CD4-positive, alpha-beta T cell treated with Interleukin-1 beta for 1 hour (primary cell): Measurements from ENCODE around the gene PRPSAP1.
"Not testable (repeated sequence)": the region's sequence is repeated elsewhere in the genome, so short reads cannot be mapped to it uniquely, and the experiment has no call there.

Source experiments
- DNase-seq, 2 donors: peaks; one replicate each; pipeline ENCODE4 v3.0.0-alpha.2; 2020 to 2022

The PRPSAP1 gene

GRCh38 chr17:76382803-76383545, 29.3 kb upstream of the PRPSAP1 start:
- peak; percentile 40 to 56 for DNase-seq

GRCh38 chr17:76382351-76382802, 28.7 kb upstream of the PRPSAP1 start:
- no peak for DNase-seq

GRCh38 chr17:76381633-76382350, 28.1 kb upstream of the PRPSAP1 start:
- DNase-seq = peak in 1 of 2 donors; percentile 37

GRCh38 chr17:76379646-76380376, 26.1 kb upstream of the PRPSAP1 start:
- no peak for DNase-seq

DNA sequence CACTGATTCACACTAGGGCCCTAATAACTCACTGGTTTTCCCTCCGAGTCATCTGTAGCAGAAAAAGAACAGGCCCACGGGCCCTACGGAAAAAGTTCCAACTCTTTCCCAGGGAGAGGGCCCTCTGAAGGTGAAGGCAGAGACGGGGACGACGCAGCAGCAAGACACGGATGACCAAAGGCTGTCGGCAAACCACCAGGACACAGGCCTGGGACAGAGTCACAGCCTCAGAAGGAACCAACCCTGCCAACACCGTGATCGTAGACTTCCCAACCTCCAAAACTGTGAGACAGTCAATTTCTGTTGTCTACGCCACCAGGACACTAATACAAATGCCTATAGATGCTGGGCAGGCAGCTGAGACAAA, 25.5 kb upstream of the PRPSAP1 start:
- DNase-seq = no peak

DNA sequence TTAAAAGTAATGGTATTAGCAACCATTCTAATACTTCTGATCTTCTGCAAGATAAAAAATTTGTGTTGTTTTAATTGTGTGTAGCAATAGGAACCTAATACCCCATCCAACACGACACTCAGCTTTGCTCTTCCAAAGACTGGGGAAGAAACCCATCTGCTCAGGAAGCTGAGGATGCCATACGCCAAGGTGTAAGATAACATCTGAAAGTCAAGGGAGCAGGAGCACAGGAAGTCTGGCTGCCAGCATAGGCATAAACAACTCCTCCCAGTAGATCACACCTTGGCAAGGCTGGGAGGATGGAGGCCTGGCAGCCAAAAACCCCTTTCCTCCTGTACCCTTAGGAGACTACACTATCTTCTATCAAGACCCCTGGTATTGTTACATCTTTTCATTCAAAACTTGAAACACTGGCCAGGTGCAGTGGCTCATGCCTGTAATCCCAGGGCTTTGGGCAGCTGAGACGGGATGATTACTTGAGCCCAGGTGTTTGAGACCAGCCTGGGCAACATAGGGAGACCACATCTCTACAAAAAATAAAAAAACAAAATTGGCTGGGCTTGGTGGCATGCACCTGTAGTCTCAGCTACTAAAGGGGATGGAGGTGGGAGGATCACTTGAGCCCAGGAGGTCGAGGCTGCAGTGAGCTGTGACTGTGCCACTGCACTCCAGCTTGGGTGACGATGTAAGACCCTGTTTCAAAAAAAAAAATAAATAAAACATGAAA, 25.0 kb upstream of the PRPSAP1 start:
- DNase-seq = no peak

GRCh38 chr17:76376318-76377133, 22.8 kb upstream of the PRPSAP1 start:
- no peak for DNase-seq

DNA sequence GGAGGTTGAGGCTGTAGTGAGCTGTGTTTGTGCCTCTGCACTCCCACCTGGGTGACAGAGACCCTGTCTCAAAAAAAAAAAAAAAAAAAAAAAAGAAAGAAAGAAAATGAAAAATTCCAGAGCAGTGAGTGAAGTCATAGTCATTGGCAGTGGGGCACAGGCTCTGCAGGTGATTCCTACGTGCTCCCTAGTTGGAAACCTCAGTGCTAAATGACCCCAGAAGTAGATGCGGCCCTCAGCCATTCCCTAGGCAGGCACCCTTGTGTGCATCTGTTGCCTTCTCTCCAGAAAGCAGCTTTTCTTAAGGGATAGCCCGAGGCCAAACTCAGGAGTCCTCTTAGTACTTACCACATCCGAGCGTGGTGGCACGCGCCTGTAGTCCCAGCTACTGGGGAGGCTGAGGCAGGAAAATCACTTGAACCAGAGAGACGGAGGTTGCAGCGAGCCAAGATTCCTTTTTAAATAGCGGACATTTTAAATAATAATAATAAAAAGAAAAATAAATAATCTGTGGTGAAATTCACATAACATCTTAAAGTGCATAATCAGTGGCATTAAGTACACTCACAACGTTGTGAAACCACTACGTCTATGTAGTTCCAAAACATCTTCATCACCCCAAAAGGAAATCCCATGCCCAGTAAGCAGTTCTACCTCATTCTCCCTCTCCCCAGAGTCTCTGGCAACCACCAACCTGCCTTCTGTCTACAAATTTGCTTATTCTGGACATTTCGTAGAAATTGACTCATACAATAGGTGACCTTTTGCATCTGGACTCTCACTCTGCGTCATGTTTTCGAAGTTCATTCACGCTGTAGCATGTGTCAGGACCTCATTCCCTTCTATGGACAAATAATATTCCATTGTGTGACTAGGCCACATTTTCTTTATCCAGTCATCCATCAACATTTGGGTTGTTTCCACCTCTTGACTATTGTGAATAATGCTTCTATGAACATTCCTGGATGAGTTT, 18.2 kb upstream of the PRPSAP1 start:
- no peak for DNase-seq

- DNase-seq = no peak
Observed at GRCh38 chr17:76370261-76370993, 16.7 kb upstream of the PRPSAP1 start.

DNA sequence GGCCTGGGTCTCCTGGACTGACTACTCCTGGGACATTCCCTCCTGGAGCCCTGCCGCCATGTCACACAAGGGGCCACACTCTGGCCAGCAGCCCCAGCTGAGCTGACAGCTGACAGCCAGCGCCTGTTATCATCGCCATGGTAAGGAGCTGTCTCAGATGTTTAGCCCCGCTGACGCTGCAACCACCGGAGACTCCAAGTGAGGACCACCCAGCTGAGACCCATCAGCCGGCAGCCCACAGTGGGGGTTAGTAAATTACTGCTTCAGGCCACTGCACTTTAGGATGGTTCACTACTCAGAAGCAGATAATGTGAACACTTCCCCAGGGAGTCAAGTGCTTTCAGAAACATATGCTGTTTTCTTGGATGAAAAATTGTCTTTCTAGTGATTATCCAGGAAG, 16.1 kb upstream of the PRPSAP1 start:
- no peak for DNase-seq

DNA sequence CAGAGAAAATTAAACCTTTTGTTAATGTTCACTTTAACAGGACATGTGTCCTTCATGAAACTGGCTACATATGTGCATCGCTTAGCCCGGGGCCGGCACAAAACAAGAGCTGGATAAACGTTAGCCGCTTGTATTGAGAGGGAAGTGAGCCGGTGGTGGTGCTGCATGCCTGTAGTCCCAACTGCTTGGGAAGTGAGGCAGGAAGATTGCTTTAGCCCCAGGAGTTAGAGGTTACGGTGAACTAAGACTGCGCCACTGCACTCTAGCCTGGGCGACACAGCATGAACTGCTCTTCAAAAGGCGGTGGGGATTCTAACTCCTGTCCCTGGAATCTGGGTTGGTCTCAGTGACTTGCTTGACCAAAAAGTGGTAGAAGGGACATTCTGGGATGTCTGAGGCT, 15.7 kb upstream of the PRPSAP1 start:
- DNase-seq = no peak

DNA sequence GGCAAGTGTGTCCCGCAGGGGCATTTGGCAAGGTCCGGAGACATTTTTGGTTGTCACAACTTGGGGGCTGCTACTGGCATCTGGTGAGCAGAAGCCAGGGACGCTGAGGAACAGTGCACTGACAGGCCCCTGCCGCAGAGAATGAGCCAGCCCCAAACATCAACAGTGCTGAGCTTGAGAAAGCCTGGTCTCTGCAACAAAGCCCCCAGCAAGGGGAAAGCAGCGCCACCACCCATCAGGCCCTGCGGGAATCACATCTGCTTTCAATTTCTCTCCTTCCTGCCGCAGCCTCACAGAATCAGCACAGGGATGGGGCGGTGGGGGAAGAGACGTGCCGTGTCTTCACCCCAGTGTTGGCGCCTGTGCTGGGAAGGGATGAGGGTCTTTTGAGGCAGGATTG, 14.8 kb upstream of the PRPSAP1 start:
- no peak for DNase-seq

- no peak for DNase-seq
Observed at GRCh38 chr17:76367642-76368041, 13.9 kb upstream of the PRPSAP1 start.

GRCh38 chr17:76366247-76366646, 12.5 kb upstream of the PRPSAP1 start:
- DNase-seq = no peak

DNA sequence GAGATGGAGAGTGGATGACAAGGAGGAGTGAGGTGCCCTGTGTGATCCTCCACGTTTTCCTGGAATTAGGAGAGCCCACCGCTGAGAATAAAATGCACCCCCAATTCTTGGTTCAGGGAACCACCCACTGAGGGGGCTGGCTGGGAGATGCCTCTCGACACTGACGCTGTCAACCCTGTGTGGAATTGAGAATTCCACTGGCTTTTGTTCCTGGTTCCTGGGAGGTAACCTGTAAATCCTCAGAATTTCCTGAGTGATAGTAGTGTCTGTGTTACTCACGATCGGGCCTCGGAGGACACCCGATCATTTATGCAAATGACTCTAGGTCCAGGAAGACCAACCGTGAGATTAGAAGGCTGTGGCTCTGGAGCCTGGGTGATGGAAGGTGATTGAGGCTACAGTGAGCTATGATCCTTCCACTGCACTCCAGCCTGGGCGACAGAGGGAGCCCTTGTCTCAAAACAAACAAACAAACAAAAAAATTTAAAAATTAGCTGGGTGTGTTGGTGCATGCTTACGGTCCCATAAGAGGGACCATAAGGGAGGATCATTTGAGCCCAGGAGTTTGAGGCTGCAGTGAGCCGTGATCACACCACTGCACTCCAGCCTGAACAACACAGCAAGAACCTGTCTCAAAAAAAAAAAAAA, 11.7 kb upstream of the PRPSAP1 start:
- DNase-seq = no peak

DNA sequence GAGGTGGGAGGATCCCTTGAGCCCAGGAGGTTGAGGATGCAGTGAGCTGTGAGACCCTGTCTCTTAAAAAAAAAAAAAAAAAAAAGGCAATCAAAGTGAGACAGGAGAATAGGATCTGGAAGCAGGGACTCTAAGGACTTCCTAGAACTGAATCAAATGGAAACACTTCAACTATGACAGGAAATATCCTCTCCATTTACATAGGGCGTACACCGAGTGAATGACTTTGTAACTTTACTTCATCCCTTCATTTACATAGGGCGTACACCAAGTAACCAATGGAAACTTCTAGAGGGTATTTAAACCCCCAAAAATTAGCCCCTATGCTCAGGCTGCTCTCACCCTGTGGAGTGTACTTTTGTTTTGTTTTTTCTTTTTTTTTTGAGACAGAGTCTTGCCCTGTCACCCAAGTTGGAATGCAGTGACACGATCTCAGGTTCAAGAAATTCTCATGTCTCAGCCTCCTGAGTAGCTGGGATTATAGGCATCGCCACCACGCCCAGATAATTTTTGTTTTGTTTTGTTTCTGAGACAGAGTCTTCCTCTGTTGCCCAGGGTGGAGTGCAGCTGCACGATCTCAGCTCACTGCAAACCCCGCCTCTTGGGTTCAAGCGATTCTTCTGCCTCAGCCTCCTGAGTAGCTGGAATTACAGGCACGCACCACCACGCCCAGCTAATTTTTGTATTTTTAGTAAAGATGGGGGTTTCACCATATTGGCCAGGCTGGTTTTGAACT, 9.6 kb upstream of the PRPSAP1 start:
- no peak for DNase-seq

DNA sequence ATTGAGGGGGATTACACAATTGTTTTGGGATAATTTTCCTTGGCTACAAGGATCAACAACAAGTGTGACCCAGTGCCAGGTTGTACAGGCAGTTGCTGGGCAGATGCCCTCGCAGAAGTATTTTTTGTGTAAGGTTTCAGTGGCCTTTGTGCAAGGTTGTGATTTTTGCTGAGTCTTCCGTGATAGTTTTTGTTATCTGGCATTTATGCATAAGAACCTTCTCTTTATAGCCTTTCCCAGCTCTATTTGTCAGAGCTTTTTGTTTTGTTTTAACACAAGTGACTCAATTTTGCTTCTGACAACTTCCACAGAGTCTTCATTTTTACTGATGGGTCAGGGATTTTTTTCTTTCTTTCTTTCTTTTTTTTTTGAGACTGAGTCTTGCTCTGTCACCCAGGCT, 6.7 kb upstream of the PRPSAP1 start:
- no peak for DNase-seq

DNA sequence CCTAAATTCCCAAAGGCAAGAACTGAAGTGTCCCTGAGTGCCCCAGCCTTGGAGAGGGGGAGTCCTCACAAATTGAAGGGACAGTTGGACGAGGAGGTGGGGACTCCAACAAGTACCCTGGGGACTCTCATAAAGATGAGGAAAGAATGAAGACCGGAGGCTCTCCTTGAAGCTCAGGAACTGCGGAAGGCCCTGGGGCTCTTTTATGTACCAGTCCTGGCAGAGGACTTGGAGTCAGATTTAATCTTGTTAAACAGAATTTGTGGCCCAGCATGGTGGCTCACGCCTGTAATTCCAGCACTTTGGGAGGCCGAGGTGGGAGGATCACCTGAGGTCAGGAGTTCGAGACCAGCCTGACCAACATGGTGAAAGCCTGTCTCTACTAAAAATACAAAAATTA, 6.1 kb upstream of the PRPSAP1 start:
- DNase-seq = not testable (repeated sequence)

DNA sequence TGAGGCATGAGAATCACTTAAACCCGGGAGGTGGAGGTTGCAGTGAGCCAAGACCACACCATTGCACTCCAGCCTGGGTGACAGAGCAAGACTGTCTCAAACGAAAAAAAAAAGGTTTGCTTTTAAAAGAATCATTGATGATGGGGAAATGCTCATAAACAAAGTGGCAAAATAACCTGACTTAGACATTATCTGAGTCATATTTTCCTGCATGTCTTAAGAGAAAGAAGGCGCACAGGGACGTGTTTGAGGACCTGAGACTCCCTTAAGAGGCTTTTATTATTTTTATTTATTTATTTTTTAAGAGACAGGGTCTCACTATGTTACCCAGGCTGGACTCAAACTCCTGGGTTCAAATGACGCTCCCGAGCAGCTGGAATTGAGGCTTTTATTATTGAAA, 5.7 kb upstream of the PRPSAP1 start:
- no peak for DNase-seq
